Measurements from ENCODE around the gene PMEL.
"Not testable (repeated sequence)": the region's sequence is repeated elsewhere in the genome, so short reads cannot be mapped to it uniquely, and the experiment has no call there.

Gene PMEL

DNA sequence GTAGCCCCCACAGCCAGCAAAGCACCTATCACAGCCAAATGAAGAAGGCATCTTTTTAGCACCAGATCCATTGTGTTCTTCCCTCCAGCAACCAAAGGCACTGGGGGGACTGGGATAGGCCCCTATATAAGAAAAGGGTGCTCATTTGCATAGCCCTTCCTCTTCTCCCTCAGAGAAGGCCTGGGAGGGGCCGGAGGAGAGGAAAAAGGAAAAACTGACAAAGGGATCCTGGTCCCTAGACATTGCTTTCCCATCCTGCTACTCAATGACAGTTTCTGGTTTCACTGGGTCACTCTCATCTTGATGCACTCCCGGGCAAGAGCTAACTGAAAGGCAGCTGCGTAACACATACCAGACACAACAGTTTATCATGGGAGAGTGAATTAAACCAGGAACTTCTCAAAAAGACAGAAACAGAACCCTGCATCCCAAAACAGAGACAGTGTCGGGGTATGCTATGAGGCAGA, at the start of gene PMEL:
Gene PMEL (minus strand): TSS at position 102 of the 467 bp plus-strand sequence. CDS start 31 bp downstream, at position 71.
- DNase-seq = peak; percentile 26
- in situ Hi-C loops (cut with MboI; ENCODE audit: low pct_unique_long_range_greater_than_20kb, low sequenced_read_pairs) = no loop called here

DNA sequence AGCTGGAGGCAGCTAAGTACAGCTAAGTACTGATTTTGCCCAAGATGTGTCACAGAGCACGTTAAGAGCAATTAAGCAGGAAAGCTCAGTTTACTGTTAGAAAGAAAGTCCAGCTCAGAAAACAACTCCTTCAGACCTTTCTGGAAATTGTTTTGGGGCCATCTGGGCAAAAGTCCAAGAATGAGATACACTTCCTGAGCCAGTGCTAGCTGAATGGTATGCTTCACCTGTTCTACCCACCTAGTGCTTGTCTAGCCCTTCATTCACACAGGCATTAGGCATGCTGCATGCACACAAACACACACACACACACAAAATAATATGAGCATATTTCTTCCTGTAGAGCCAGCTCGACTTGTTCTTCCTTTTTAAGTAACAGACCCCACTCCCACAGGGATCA, 48.4 kb upstream of the PMEL start:
- no peak for DNase-seq
- in situ Hi-C loops (cut with MboI; ENCODE audit: low pct_unique_long_range_greater_than_20kb, low sequenced_read_pairs) = no loop called here

DNA sequence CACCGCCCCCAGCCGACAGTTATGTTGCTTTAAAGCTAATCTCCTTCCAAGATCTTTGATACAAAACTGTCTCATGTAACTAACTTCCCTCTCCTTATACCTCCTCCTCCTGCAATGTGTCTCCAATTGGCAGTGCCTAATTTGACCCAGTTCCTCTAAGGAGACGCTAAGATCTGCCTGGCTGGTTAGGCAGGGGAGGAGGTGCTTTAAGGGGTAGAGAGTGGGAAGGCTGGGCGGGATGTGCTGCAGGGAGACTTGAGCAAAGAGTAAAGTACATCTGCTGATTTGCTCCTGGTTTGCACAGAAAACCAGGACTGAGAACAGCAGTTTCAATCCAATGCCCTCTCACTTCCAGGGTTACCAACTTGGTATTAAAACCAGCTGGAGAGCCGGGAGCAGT, 47.6 kb upstream of the PMEL start:
- DNase-seq = peak; percentile 67
- in situ Hi-C loops (cut with MboI; ENCODE audit: low pct_unique_long_range_greater_than_20kb, low sequenced_read_pairs) = no loop called here

DNA sequence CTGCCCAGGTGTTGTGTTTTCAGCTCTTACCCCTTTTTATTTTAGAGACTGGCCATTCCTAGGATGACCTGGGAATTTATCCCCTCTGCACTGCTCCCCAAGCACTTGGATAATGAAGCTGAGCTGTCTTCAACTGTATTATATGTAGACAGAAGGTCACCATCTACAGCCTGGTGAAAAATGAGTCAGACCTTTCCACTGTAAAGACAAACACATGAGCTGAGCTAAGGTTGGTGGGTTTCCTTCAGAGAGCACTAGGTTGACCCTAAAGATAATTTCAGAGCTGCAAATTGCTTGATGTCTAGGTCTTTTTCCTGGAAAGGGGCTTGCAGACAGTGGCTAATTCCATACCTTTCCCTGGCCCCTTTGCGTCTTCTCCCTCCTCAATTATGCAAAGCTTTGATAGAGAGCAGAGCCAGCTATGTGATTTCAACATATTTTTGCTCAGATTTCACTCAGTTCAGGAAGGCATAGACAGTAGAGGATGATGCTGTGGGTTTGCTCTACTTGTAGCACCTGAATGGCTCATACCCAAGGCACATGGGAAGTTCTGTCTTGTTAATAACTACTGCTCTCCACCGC, 45.8 kb upstream of the PMEL start:
- in situ Hi-C loops (cut with MboI; ENCODE audit: low pct_unique_long_range_greater_than_20kb, low sequenced_read_pairs) = no loop called here
- no peak for DNase-seq

DNA sequence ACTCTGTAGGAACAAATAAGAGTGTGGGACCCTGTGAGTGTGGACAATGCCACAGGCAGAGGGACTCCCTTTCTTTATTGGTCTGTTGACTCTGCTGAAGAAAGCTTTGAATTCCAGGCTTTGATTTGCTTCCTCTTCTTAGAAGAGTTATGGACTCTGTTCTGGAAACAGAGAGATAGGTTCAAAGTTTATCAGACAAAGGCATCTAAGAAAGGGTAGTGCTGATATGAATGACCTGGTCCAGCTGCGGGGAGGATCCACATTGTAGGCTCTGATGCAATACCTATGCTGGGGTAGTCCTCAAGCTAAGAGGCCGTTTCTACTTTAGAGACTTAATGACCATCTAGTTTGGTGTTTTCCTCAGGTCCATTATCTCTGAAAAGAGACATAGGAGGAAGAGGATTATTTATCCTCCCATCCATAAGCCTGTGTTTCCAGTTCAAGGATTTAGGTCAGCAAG, 44.3 kb upstream of the PMEL start:
- no peak for DNase-seq
- in situ Hi-C loops (cut with MboI; ENCODE audit: low pct_unique_long_range_greater_than_20kb, low sequenced_read_pairs) = no loop called here

DNA sequence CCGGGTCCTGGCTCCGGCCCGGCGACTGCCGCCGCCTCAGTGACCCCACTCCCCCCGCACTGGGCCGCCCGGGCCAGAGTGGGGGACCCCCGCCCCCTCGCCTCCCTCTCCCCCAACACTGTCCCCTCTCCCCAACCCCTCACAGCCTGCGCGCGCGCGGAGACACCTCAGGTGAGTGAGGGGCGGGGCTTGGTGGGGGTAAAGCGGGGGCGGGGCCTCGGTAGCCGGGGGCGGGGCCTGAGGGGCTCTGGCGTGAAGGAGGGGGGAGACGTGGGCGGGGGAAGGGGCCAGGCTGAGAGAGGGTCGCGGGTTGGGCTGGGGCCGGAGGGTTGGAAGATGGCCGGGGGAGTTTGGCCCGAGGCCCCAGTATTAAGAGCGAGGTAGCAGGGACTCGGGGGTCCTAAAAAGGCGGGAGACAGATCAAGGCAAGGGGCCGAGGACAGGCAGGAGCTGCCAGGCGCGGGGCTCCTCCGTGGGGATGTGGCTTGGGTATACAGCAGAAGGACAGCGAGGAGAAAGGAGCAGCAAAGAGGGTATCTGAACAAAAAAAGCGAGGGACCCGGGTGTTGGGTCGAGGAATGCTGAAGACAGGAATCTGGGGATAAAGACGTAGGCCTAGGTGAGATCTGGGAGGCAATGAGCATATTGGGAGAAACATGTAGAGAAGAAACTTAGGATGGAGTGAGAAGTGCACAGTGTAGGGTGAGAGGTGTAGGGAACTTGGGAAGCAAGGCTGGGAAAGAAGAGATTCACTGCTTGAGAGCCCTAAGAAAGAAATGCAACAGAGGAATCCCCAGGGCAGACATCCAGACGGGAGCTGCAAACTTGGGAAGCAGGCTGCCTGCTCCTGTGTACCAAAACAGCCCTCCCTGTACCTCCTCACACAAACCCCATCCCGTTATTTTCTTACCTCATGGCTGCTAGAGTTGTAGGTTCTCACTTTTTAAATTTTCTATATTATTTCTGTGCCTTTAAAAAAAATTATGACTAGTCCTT, 42.0 kb upstream of the PMEL start:
- DNase-seq = no peak
- in situ Hi-C loops (cut with MboI; ENCODE audit: low pct_unique_long_range_greater_than_20kb, low sequenced_read_pairs) = no loop called here

DNA sequence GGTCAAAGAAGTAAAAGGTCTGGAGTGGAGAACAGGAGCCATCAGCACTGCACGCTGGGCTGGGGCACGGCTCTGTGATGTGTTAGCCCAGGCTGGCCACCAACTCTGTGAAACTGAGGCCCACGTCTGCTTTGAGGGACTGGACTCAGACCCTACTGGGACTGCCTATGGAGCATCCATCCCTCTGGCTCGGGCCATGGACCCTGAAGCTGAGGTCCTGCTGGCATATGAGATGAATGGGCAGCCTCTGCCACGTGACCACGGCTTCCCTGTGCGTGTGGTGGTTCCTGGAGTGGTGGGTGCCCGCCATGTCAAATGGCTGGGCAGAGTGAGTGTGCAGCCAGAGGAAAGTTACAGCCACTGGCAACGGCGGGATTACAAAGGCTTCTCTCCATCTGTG, 38.4 kb upstream of the PMEL start:
- in situ Hi-C loops (cut with MboI; ENCODE audit: low pct_unique_long_range_greater_than_20kb, low sequenced_read_pairs) = no loop called here

DNA sequence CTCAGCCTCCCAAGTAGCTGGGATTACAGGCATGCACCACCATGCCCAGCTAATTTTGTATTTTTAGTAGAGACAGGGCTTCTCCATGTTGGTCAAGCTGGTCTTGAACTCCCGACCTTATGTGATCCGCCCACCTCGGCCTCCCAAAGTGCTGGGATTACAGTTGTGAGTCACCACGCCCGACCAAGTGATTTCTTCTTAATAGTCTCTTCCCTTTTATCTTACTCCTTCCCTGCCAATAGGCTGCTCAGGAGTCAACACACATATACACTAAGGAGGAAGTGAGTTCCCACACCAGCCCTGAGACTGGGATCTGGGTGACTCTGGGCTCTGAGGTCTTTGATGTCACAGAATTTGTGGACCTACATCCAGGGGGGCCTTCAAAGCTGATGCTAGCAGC, 37.5 kb upstream of the PMEL start:
- DNase-seq; in situ Hi-C loops (cut with MboI; ENCODE audit: low pct_unique_long_range_greater_than_20kb, low sequenced_read_pairs): not testable (repeated sequence)

More for the DNA sequence above, 38.4 kb upstream of the PMEL start:
- DNase-seq = no peak

DNA sequence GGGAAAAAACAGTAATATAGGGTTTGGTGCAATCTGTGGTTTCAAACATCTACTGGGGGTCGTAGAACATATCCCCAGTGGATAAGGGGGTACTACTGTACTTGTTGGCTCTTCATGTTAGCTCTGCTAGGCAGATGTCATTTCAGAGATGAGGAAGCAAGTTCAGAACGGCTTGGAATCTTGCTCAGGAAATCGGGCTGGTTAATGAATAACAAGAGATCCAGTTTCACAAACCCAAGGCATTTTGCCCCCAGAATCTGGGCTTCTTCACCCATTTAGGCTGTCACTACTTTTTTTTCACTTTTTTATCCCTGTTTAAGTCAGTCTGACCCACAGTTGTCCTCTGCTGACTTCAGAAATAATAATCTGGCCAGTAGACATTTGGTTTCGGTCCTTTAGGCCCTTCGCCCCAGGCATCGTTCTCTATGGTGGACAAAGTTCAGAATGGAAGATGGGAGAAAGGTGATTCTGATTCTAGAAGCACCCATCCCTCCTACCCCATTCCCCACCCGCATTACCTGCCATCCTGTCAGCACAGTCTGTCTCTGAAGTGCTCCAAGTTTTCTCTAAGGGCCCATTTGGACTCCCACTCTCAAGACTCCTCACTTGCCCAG, 35.8 kb upstream of the PMEL start:
- no peak for DNase-seq
- in situ Hi-C loops (cut with MboI; ENCODE audit: low pct_unique_long_range_greater_than_20kb, low sequenced_read_pairs) = no loop called here

DNA sequence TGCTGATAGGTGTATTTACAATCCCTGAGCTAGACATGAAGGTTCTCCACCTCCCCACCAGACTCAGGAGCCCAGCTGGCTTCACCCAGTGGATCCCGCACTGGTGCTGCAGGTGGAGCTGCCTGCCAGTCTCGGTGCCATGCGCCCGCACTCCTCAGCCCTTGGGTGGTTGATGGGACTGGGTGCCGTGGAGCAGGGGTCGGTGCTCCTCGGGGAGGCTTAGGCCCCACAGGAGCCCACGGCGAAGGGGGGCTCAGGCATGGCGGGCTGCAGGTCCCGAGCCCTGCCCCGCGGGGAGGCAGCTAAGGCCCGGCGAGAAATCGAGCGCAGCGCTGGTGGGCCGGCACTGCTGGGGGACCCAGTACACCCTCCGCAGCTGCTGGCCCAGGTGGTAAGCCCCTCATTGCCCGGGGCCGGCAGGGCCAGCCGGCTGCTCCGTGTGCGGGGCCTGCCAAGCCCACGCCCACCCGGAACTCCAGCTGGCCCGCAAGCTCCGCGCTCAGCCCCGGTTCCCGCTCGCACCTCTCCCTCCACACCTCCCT, 34.2 kb upstream of the PMEL start:
- in situ Hi-C loops (cut with MboI; ENCODE audit: low pct_unique_long_range_greater_than_20kb, low sequenced_read_pairs); DNase-seq: not testable (repeated sequence)

DNA sequence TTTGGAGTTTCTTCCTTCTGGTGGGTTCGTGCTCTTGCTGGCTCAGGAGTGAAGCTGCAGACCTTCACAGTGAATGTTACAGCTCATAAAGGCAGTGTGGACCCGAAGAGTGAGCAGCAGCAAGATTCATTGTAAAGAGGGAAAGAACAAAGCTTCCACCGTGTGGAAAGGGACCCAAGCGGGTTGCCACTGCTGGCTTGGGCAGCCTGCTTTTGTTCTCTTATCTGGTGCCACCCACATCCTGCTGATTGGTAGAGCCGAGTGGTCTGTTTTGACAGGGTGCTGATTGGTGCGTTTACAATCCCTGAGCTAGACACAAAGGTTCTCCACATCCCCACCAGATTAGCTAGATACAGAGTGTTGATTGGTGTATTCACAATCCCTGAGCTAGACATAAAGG, 33.7 kb upstream of the PMEL start:
- DNase-seq; in situ Hi-C loops (cut with MboI; ENCODE audit: low pct_unique_long_range_greater_than_20kb, low sequenced_read_pairs): not testable (repeated sequence)

DNA sequence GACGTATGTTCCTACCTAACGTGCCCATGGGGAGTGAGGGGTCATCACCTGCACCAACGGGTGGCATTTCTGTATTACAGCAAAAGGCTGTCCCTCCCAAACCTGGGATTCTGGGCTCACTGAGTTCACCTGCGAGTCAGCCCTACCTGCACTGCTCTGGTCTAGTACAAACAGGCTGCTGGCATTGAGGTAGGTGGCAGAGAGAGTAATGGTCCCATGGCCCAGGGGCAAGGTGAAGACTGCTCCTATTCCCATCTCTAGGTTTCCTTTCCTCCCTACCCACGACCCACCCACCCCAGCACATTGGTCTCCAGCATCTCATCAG, 31.7 kb upstream of the PMEL start:
- no peak for DNase-seq

DNA sequence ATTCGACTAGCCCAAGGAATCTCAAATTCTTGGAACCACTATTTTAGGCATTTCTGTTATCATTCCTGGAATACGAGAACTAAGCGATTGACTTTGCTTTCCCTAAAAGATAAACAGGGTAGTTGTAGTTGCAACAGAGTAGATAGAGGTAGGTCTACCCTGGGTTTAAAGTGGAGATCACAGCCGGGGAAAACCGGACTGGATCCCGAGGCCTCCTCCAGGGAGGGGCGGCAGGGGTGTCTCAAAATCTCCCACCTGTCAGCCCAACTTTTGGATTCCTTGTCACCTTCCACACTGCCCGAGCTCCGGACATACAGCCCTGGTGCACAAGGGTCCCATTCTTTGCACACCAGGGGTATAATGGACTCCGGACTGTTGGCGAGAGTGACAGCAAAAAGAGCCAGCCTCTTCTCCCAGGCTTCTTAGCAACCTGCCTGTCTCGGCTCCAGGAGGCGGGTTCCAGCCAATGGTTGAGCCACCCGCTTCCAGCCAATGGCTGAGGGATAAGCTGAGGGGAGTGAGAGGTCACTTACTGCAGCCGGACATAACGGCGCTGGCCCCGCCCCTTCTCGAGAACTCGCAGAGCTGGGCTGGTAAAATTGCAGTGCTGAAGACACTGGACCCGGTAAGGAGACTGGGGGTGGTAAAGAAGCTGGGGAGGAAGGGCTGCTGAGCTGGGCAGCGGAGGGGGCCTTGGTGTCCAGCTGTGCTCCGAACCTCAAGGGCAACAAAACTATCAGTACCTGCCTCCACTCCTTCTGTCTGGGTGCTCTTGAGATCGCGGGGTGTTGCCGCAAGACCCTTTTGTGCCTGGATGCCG, 31.1 kb upstream of the PMEL start, which contains the start of gene SUOX:
Gene SUOX (plus strand): TSS at position 562 of the 820 bp plus-strand sequence. CDS start 4,946 bp downstream, outside the sequence.
- in situ Hi-C loops (cut with MboI; ENCODE audit: low pct_unique_long_range_greater_than_20kb, low sequenced_read_pairs) = no loop called here
- DNase-seq = peak; percentile 90

More for the DNA sequence above, 31.7 kb upstream of the PMEL start:
- in situ Hi-C loops (cut with MboI; ENCODE audit: low pct_unique_long_range_greater_than_20kb, low sequenced_read_pairs) = no loop called here

DNA sequence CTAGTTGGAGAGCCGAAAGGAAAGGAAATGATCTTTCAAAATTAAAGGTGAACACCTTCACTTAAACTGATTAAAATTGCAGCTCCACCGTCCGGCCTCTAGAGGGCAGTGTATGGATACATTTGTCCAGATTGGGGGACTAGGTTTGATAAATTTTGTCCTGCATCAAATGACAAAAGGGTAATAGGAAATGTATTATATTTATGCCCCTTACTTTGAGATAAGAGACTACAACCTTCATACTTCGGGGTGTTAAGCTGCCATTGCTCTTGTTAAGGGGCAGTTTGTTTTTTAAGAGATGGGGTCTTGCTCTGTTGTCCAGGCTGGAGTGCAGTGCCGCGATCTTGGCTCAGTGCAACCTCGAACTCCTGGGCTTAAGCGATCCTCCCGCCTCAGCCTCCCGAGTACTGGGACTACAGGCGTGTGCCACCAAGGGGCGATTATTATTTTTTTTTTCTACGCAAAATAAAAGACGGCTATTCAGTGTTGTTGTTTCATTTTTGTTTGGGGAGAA, 30.4 kb upstream of the PMEL start:
- in situ Hi-C loops (cut with MboI; ENCODE audit: low pct_unique_long_range_greater_than_20kb, low sequenced_read_pairs) = no loop called here
- peak; percentile 70 for DNase-seq

DNA sequence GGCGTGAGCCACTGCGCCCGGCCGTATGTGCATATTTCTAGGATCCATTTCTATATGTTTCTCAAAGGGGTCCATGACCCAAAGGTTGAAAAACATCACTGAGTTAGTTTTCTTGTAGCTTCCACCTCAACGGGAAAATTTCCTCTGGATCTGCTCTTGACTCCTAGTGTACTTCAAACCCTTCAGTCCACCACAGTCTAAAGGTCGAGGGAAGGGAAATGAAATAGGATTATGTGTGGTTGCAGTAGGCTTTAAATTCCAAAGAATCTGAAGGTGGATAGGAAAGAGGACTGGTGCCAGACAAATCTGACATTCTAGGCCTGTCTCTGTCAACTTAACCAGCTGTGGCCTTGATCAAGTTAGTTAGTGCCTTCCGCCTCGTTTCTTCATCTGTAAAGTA, 29.5 kb upstream of the PMEL start:
- DNase-seq = no peak
- in situ Hi-C loops (cut with MboI; ENCODE audit: low pct_unique_long_range_greater_than_20kb, low sequenced_read_pairs) = no loop called here

DNA sequence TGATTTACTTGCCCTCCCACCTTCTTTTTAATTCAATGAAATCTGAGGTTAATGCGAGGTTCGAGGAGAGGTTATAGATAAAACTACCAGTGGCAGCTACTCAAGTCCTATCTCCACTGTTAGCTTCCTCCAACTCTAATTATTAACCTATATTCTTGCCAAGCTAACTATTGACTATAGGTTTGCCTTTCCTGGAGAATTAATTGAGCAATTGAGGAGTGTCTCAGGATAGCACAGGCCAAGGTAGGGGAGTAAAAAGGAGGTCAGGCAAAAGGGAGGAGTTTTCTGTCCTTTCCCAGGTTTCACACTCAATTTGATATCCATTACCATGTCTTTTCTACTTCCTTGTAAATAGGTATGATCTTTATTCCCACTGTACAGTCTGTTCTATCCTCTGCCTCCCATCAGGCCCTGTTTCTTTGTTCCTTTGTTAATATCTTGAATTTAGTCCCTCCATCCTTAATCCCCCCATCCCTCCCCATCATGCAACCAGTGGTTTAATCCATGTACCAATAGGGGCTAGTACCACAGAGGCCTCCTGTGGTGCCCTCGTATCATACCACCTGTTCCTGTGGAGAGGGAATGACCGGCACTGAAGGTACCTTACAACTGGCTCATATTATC, 27.5 kb upstream of the PMEL start:
- in situ Hi-C loops (cut with MboI; ENCODE audit: low pct_unique_long_range_greater_than_20kb, low sequenced_read_pairs) = no loop called here
- no peak for DNase-seq

DNA sequence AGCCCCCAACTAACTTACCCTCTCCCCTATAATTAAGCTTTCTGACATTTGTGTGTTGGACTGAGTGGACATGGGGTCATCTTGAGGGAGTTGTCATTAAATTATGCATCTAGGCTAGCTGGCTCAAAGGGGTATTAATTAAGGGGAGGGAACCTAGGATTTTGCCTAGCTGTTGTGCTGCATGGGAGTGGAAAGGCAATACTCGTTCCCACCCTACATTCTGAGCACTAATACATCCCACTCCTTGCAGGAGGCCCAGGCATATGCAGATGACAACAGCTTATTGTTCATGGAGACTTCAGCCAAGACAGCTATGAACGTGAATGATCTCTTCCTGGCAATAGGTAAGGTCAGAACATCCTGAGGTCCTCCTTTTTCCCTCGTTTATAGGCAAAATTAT, 25.3 kb upstream of the PMEL start:
- no peak for DNase-seq
- in situ Hi-C loops (cut with MboI; ENCODE audit: low pct_unique_long_range_greater_than_20kb, low sequenced_read_pairs) = no loop called here

DNA sequence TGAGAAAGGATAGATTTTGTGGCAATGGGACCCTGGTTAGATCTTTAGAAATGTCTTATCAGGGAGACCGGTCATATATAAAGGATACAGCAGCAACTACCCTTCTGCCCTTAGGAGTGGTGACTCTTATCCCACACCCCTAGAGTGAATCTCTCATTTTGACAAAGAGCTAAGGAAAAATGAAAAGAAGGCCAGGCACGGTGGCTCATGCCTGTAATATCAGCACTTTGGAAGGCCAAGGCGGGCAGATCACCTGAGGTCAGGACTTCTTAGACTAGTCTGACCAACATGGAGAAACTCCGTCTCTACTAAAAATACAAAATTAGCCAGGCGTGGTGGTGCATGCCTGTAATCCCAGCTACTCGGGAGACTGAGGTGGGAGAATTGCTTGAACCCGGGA, 20.1 kb upstream of the PMEL start:
- in situ Hi-C loops (cut with MboI; ENCODE audit: low pct_unique_long_range_greater_than_20kb, low sequenced_read_pairs); DNase-seq: not testable (repeated sequence)

All from KBM-7 (cell line).